Sigmoid colon (tissue), 4 donors: ENCODE measurements around the gene ARID3B.

ENCODE experiments used
- CTCF ChIP-seq, 4 experiments: fragments of 450-650 bp in 3 of 4; fragments of 200-600 bp in 1 of 4; IDR thresholded peaks; one replicate each; pipeline ENCODE4 v1.5.1; 2016 to 2019; ENCODE audit warnings: antibody characterized with exemption in 4 of 4, mild to moderate bottlenecking in 3 of 4, moderate library complexity in 2 of 4
- EP300 ChIP-seq, 4 donors: sonication (generic); formaldehyde crosslinking; IDR thresholded peaks; one replicate each; pipeline ENCODE4 v1.6.1; 2017; ENCODE audit warnings: antibody characterized with exemption in 4 of 4
- POLR2A ChIP-seq, 2 donors: fragments of 450-650 bp; IDR thresholded peaks; one replicate each; pipeline ENCODE4 v1.6.1; 2016; ENCODE audit warnings: antibody characterized with exemption in 2 of 2, mild to moderate bottlenecking in 2 of 2, moderate library complexity in 2 of 2

- TF ChIP-seq CTCF (IDR thresholded peaks at IDR 0.05) (no peak), POLR2A (IDR thresholded peaks at IDR 0.05) (no peak), EP300 (IDR thresholded peaks at IDR 0.05) (no peak)
Observed at GRCh38 chr15:74631408-74631807, 90.4 kb downstream of the ARID3B start.
